ENCODE measurements around the gene MBNL1.

- TF ChIP-seq EZH2 (IDR thresholded peaks at IDR 0.05; ENCODE audit: low read length) (no peak), CTCF (optimal IDR thresholded peaks at IDR 0.05 in 1 of 3, IDR thresholded peaks at IDR 0.05 in 1 of 3, conservative IDR thresholded peaks at IDR 0.05 in 1 of 3; ENCODE audit: extremely low read depth in 1 of 3, insufficient read depth in 2 of 3, low read length in 3 of 3) (no peak)
These were observed 49.8 kb downstream of the MBNL1 start for GRCh38 chr3:152318512-152318911.
